Ovary (tissue), 9 donors: ENCODE results near the gene ADAM10. TPM values are rescaled to one million over a fixed set of nuclear protein-coding genes. Genes with fewer than 3 reads are reported as not detected.

Source experiments
- DNase-seq, 5 donors: peaks; one replicate each; pipeline ENCODE4 v3.0.0-alpha.2; 2019 to 2020
- H3K27ac ChIP-seq, 2 donors: fragments of 200-600 bp; one replicate each; pipeline versions ENCODE4 v1.5.1 to v1.8.0; 2019 to 2022
- H3K27me3 ChIP-seq: fragments of 200-600 bp; one replicate; pipeline ENCODE4 v1.8.0; 2022
- H3K36me3 ChIP-seq: fragments of 200-600 bp; sonication (generic); one replicate; pipeline ENCODE4 v1.5.1; 2019
- H3K4me1 ChIP-seq: one replicate; pipeline ENCODE4 v1.8.1; 2013; ENCODE audit warnings: mild to moderate bottlenecking, moderate library complexity; ENCODE audit not compliant: insufficient read depth
- H3K4me3 ChIP-seq: fragments of 200-600 bp; sonication (generic); one replicate; pipeline ENCODE4 v1.5.1; 2017
- H3K9me3 ChIP-seq, 2 donors: fragments of 200-600 bp in 1 of 2; sonication (generic) in 1 of 2; one replicate each; pipeline versions ENCODE4 v1.5.1 to v1.8.1; 2013 to 2019; ENCODE audit warnings: mild to moderate bottlenecking in 1 of 2, moderate library complexity in 1 of 2
- EP300 ChIP-seq: sonication (generic); formaldehyde crosslinking; IDR thresholded peaks from one replicate; pipeline ENCODE4 v1.6.1; 2017; ENCODE audit warnings: antibody characterized with exemption
- POLR2A ChIP-seq: fragments of 450-650 bp; IDR thresholded peaks from one replicate; pipeline ENCODE4 v1.6.1; 2017; ENCODE audit warnings: antibody characterized with exemption, mild to moderate bottlenecking, moderate library complexity
- WGBS, 3 donors: extraction: QIAGEN DNeasy Blood & Tissue Kit in 1 of 3; methylation state at CpG; one replicate each; pipeline versions ENCODE4 v1.1.5 to v1.1.7; 2013 to 2017; 5-methylcytosine and 5-hydroxymethylcytosine counted together
- intact Hi-C, 4 donors: fragments of 100-400 bp; cut with DNase I; formaldehyde crosslinking; loops; one replicate each; pipeline versions ENCODE4 v1.11.0 to v1.15.1; 2022 to 2023
- polyA plus RNA-seq, 2 donors: library from polyadenylated mRNA; stranded (reverse); fragments of 200-250 nt in 1 of 2; fragments of 350-450 nt in 1 of 2; fragmentation: Illumina TruSeq in 1 of 2; extraction: RNeasy Lipid Tissue Mini Kit (QIAGEN cat#74804) in 1 of 2; gene quantifications; one replicate each; pipeline ENCODE4 v1.2.3, GENCODE V29; 2013 to 2014
- total RNA-seq, 7 donors: library from RNA; depleted of rRNA in 2 of 7; stranded (reverse); fragments of >200 nt in 2 of 7; fragmentation: NEBNext Ultra II Directional in 3 of 7; extraction: Animal tissue kit (Norgen Biotek cat#: 25700) in 3 of 7; gene quantifications; one replicate each; pipeline versions ENCODE4 v1.1.0 to v1.2.4, GENCODE V29; 2016 to 2023
- TF ChIP-seq, protein P1 (sequence below), 3 donors: fragments of 450-650 bp in 2 of 3; fragments of 200-600 bp in 1 of 3; IDR thresholded peaks; one replicate each; pipeline versions ENCODE4 v1.5.1 to v1.8.0; 2016 to 2022; ENCODE audit warnings: antibody characterized with exemption in 3 of 3, mild to moderate bottlenecking in 1 of 3
- donor health status: DM: no; HTN: no; CAD: no; lungs with moderate emphysema.
- donor health status: DM: no; HTN: no; CAD: no.
- donor health status: Bipolar disorder and iron deficiency.
- donor health status: DM: yes; HTN: yes; CAD: no.
- donor health status: DM: no; HTN: no; CAD: no.
- donor health status: DM: yes; HTN: yes; CAD: no.

Gene ADAM10
- total and polyA plus RNA-seq, 9 donors = 23.2 to 86.4 (median 63.0) TPM

GRCh38 chr15:58726867-58727266 is 22.6 kb downstream of the ADAM10 start:
- Histone ChIP-seq H3K4me1 (peaks cover 6% of the 10 kb centered on the region), H3K36me3 (no peaks in the 10 kb centered on the region), H3K27ac (no peak overlapping the region), H3K27me3 (no peaks in the 10 kb centered on the region), H3K9me3 (no peaks in the 10 kb centered on the region), H3K4me3 (no peak overlapping the region)
- intact Hi-C loops = no loop called here
- no peak for DNase-seq
- 96 to 97% (median 96%) methylated on average over 12 of the region's 12 CpGs for WGBS, 3 donors
- TF ChIP-seq, protein P1, sequence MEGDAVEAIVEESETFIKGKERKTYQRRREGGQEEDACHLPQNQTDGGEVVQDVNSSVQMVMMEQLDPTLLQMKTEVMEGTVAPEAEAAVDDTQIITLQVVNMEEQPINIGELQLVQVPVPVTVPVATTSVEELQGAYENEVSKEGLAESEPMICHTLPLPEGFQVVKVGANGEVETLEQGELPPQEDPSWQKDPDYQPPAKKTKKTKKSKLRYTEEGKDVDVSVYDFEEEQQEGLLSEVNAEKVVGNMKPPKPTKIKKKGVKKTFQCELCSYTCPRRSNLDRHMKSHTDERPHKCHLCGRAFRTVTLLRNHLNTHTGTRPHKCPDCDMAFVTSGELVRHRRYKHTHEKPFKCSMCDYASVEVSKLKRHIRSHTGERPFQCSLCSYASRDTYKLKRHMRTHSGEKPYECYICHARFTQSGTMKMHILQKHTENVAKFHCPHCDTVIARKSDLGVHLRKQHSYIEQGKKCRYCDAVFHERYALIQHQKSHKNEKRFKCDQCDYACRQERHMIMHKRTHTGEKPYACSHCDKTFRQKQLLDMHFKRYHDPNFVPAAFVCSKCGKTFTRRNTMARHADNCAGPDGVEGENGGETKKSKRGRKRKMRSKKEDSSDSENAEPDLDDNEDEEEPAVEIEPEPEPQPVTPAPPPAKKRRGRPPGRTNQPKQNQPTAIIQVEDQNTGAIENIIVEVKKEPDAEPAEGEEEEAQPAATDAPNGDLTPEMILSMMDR (IDR thresholded peaks at IDR 0.05) = no peak
- no peak for TF ChIP-seq POLR2A
- TF ChIP-seq EP300 = no peak

GRCh38 chr15:58724466-58724865 is 25.0 kb downstream of the ADAM10 start:
- Histone ChIP-seq H3K4me1 (peaks cover 6% of the 10 kb centered on the region), H3K27ac (no peak overlapping the region), H3K36me3 (no peaks in the 10 kb centered on the region), H3K4me3 (no peak overlapping the region), H3K27me3 (no peaks in the 10 kb centered on the region), H3K9me3 (no peaks in the 10 kb centered on the region)
- TF ChIP-seq EP300 = no peak
- TF ChIP-seq, protein P1 (IDR thresholded peaks at IDR 0.05) = no peak
- no peak for TF ChIP-seq POLR2A
- intact Hi-C loops = no loop called here
- no peak for DNase-seq
- 9 to 30% (median 16%) methylated on average over 1 of the region's 1 CpG for WGBS, 3 donors

GRCh38 chr15:58717357-58717756 is 32.1 kb downstream of the ADAM10 start:
- no peak overlapping the region for H3K4me3 ChIP-seq
- no peak for DNase-seq
- no peaks in the 10 kb centered on the region for H3K36me3 ChIP-seq
- H3K27me3 ChIP-seq = no peaks in the 10 kb centered on the region
- WGBS, 3 donors = 96 to 98% (median 98%) methylated on average over 2 of the region's 2 CpGs
- no peaks in the 10 kb centered on the region for H3K4me1 ChIP-seq
- H3K27ac ChIP-seq = no peak overlapping the region
- intact Hi-C loops = no loop called here
- H3K9me3 ChIP-seq = no peaks in the 10 kb centered on the region
- TF ChIP-seq POLR2A (no peak), EP300 (no peak)
- TF ChIP-seq, protein P1 (IDR thresholded peaks at IDR 0.05) = no peak

DNA sequence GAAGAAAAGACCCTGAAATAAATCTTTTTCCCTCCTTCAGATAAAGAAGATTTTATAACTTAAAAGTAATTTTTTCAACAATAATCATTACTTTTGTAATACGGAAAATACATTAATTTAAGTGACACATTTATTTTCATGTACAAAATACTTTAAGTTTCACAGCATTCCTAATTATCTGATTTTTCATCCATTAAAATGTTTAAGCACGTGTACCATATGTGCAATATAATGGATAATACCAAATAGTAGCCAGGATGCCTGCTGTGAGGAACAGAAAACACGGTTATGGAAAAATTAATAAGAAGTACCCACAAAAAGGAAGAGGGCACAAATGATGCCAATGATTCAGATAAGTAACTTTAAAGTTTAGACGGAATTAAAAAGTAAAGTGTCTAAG is 33.5 kb downstream of the ADAM10 start:
- Histone ChIP-seq H3K36me3 (no peaks in the 10 kb centered on the region), H3K27me3 (no peaks in the 10 kb centered on the region), H3K9me3 (no peaks in the 10 kb centered on the region), H3K27ac (no peak overlapping the region), H3K4me3 (no peak overlapping the region), H3K4me1 (no peaks in the 10 kb centered on the region)
- TF ChIP-seq EP300 (no peak), POLR2A (no peak)
- TF ChIP-seq, protein P1 (IDR thresholded peaks at IDR 0.05) = no peak
- DNase-seq = no peak
- 89 to 92% (median 89%) methylated on average over 4 of the region's 4 CpGs for WGBS, 3 donors
- intact Hi-C loops = no loop called here
